Prostate gland (tissue), 2 donors: ENCODE data around the gene NUAK1. TPM values are rescaled to one million over a fixed set of nuclear protein-coding genes. Genes with fewer than 3 reads are reported as not detected.

ENCODE experiments used
- DNase-seq: peaks from one replicate; pipeline ENCODE4 v3.0.0-alpha.2; 2019; ENCODE audit warnings: low spot score
- H3K27ac ChIP-seq, 2 donors: fragments of 200-600 bp; sonication (generic); 2 replicates each; pipeline ENCODE4 v1.5.1; 2017 to 2019
- H3K27me3 ChIP-seq: fragments of 200-600 bp; sonication (generic); replicated peaks from 2 replicates; pipeline ENCODE4 v1.5.1; 2019; ENCODE audit not compliant: insufficient read depth
- H3K36me3 ChIP-seq, 2 donors: fragments of 200-600 bp; sonication (generic); 1 replicate in 1 of 2; 2 replicates in 1 of 2; pipeline versions ENCODE4 v1.5.1 to v1.8.1; 2017 to 2019
- H3K4me1 ChIP-seq: fragments of 200-600 bp; sonication (generic); replicated peaks from 2 replicates; pipeline ENCODE4 v1.5.1; 2019
- H3K4me3 ChIP-seq, 2 donors: fragments of 200-600 bp; sonication (generic); 2 replicates each; pipeline ENCODE4 v1.5.1; 2017 to 2019
- H3K9me3 ChIP-seq: fragments of 200-600 bp; sonication (generic); 2 replicates; pipeline ENCODE4 v1.5.1; 2017
- POLR2A ChIP-seq: fragments of 450-650 bp; IDR thresholded peaks from one replicate; pipeline ENCODE4 v1.6.1; 2016; ENCODE audit warnings: antibody characterized with exemption, mild to moderate bottlenecking
- POLR2AphosphoS5 ChIP-seq: sonication (generic); formaldehyde crosslinking; IDR thresholded peaks from one replicate; pipeline ENCODE4 v1.6.1; 2017; ENCODE audit warnings: antibody characterized with exemption
- WGBS: methylation state at CpG from one replicate; pipeline ENCODE4 v1.1.5; 2018; 5-methylcytosine and 5-hydroxymethylcytosine counted together
- intact Hi-C: fragments of 100-400 bp; cut with DNase I; formaldehyde crosslinking; loops from one replicate; pipeline ENCODE4 v1.14.2; 2022
- total RNA-seq, 2 donors: library from RNA; depleted of rRNA; stranded (reverse); fragments of >200 nt; gene quantifications; one replicate each; pipeline ENCODE4 v1.1.0, GENCODE V29; 2016
- TF ChIP-seq, protein P1 (sequence below), 4 experiments: fragments of 200-600 bp in 2 of 4; fragments of 450-650 bp in 2 of 4; sonication (generic) in 2 of 4; IDR thresholded peaks; 1 replicate in 3 of 4; 2 replicates in 1 of 4; pipeline ENCODE4 v1.5.1; 2016 to 2019; ENCODE audit warnings: antibody characterized with exemption in 4 of 4, mild to moderate bottlenecking in 2 of 4, moderate library complexity in 2 of 4

The NUAK1 gene
- total RNA-seq, 2 donors from 2014 or later, result 9.6 to 16.0 TPM

GRCh38 chr12:106078358-106079010 lies 60.3 kb downstream of the NUAK1 start:
- 75% methylated on average over 10 of the region's 10 CpGs for WGBS
- intact Hi-C loops, result loop anchor here (5.0 kb wide), 1 partner anchor 34 kb away; no protein-coding TSS in a partner anchor
- H3K27me3 ChIP-seq, result no peaks in the 10 kb centered on the region
- H3K4me3 ChIP-seq, result no peak overlapping the region
- H3K9me3 ChIP-seq, result no peaks in the 10 kb centered on the region
- DNase-seq, result no peak
- H3K36me3 ChIP-seq, result no peaks in the 10 kb centered on the region
- no peaks in the 10 kb centered on the region for H3K4me1 ChIP-seq
- no peak overlapping the region for H3K27ac ChIP-seq
- TF ChIP-seq POLR2A, result no peak
- TF ChIP-seq, protein P1, sequence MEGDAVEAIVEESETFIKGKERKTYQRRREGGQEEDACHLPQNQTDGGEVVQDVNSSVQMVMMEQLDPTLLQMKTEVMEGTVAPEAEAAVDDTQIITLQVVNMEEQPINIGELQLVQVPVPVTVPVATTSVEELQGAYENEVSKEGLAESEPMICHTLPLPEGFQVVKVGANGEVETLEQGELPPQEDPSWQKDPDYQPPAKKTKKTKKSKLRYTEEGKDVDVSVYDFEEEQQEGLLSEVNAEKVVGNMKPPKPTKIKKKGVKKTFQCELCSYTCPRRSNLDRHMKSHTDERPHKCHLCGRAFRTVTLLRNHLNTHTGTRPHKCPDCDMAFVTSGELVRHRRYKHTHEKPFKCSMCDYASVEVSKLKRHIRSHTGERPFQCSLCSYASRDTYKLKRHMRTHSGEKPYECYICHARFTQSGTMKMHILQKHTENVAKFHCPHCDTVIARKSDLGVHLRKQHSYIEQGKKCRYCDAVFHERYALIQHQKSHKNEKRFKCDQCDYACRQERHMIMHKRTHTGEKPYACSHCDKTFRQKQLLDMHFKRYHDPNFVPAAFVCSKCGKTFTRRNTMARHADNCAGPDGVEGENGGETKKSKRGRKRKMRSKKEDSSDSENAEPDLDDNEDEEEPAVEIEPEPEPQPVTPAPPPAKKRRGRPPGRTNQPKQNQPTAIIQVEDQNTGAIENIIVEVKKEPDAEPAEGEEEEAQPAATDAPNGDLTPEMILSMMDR (IDR thresholded peaks at IDR 0.05), result no peak
- no peak for TF ChIP-seq POLR2AphosphoS5

- TF ChIP-seq, protein P1 (IDR thresholded peaks at IDR 0.05), result no peak
- TF ChIP-seq POLR2AphosphoS5, result peak; percentile 49
- TF ChIP-seq POLR2A, result no peak
- Histone ChIP-seq H3K27me3 (no peaks in the 10 kb centered on the region), H3K4me3 (no peak overlapping the region), H3K9me3 (no peaks in the 10 kb centered on the region), H3K4me1 (no peaks in the 10 kb centered on the region), H3K36me3 (no peaks in the 10 kb centered on the region), H3K27ac (no peak overlapping the region)
- intact Hi-C loops, result loop anchor here (5.0 kb wide), 1 partner anchor 37 kb away; no protein-coding TSS in a partner anchor
- DNase-seq, result peak; percentile 56
- WGBS, result 10% methylated on average over 11 of the region's 11 CpGs
Measured at GRCh38 chr12:106074706-106075392, 63.9 kb downstream of the NUAK1 start.

GRCh38 chr12:106074361-106074705 lies 64.4 kb downstream of the NUAK1 start:
- TF ChIP-seq POLR2AphosphoS5 (no peak), POLR2A (no peak)
- TF ChIP-seq, protein P1 (IDR thresholded peaks at IDR 0.05), result no peak
- no peaks in the 10 kb centered on the region for H3K9me3 ChIP-seq
- no peaks in the 10 kb centered on the region for H3K4me1 ChIP-seq
- intact Hi-C loops, result no loop called here
- no peak for DNase-seq
- no peaks in the 10 kb centered on the region for H3K27me3 ChIP-seq
- H3K27ac ChIP-seq, result no peak overlapping the region
- H3K36me3 ChIP-seq, result no peaks in the 10 kb centered on the region
- H3K4me3 ChIP-seq, result no peak overlapping the region
- WGBS, result 78% methylated on average over 1 of the region's 1 CpG

- Histone ChIP-seq H3K27me3 (no peaks in the 10 kb centered on the region), H3K27ac (no peak overlapping the region), H3K9me3 (no peaks in the 10 kb centered on the region), H3K4me1 (no peaks in the 10 kb centered on the region), H3K36me3 (no peaks in the 10 kb centered on the region), H3K4me3 (no peak overlapping the region)
- TF ChIP-seq, protein P1 (IDR thresholded peaks at IDR 0.05), result no peak
- no peak for TF ChIP-seq POLR2AphosphoS5
- no peak for TF ChIP-seq POLR2A
- intact Hi-C loops, result no loop called here
- no peak for DNase-seq
- whole genome bisulfite sequencing, result 92% methylated on average over 3 of the region's 3 CpGs
Measured at GRCh38 chr12:106073179-106073578, 65.6 kb downstream of the NUAK1 start.

DNA sequence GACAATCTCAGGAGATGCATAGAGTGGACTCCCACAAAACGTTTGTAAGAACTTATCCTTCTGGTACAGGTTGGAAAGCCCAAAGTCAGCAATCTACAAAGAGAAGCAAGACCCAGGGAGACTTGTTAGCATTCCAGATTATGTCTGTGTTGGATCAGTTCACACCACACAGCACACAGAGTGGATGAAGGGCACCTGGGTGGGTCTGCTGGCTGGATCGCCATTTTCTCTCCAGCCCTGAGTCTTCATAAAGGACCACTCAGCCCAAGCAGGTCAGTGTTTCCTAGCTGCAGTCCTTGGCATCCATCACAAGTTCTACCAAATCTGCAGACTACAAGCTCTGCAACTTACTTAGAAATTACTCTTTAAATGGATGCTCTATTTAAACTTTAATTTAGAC lies 66.0 kb downstream of the NUAK1 start:
- no peaks in the 10 kb centered on the region for H3K27me3 ChIP-seq
- intact Hi-C loops, result no loop called here
- WGBS, result 79% methylated on average over 2 of the region's 2 CpGs
- H3K36me3 ChIP-seq, result no peaks in the 10 kb centered on the region
- H3K9me3 ChIP-seq, result no peaks in the 10 kb centered on the region
- H3K27ac ChIP-seq, result no peak overlapping the region
- no peaks in the 10 kb centered on the region for H3K4me1 ChIP-seq
- DNase-seq, result no peak
- H3K4me3 ChIP-seq, result no peak overlapping the region
- no peak for TF ChIP-seq POLR2A
